ENCODE measurements around the gene METAP1. TPM values are rescaled to one million over a fixed set of nuclear protein-coding genes. Genes with fewer than 3 reads are reported as not detected.

The METAP1 gene
- total and polyA plus RNA-seq, 2 of the 8 experiments (the other 6 are each of a cell fraction or from before 2014, with no cell fraction given) = 50.6 to 85.2 TPM

DNA sequence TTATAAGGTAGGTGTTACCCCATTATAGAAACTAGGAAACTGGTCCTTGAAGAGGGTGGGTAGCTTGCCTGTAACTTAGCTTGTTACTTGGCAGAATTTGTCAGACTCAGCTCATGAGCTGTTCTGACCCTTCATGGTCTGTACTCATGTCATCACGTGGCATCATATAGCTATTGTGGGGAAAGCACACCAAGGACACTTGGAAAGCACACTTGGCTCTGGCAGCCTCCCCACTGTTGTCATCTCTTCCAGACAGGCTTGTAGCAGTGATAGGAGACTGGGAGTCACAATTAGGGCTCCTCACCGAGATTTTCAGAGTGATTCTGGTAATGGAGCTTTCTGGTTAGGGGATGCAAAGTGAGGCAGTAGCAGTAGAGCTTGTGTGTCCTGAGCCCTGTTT, 62.7 kb downstream of the METAP1 start:
- TF ChIP-seq, protein P1, sequence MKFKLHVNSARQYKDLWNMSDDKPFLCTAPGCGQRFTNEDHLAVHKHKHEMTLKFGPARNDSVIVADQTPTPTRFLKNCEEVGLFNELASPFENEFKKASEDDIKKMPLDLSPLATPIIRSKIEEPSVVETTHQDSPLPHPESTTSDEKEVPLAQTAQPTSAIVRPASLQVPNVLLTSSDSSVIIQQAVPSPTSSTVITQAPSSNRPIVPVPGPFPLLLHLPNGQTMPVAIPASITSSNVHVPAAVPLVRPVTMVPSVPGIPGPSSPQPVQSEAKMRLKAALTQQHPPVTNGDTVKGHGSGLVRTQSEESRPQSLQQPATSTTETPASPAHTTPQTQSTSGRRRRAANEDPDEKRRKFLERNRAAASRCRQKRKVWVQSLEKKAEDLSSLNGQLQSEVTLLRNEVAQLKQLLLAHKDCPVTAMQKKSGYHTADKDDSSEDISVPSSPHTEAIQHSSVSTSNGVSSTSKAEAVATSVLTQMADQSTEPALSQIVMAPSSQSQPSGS (IDR thresholded peaks at IDR 0.05; ENCODE audit: low read length) = no peak
- TF ChIP-seq JUND (IDR thresholded peaks at IDR 0.05; ENCODE audit: low read length) = no peak
- TF ChIP-seq POU5F1 (IDR thresholded peaks at IDR 0.05; ENCODE audit: low read depth, low read length) = no peak
- no peak for TF ChIP-seq KDM4A (IDR thresholded peaks at IDR 0.05; ENCODE audit: low read depth, low read length, severe bottlenecking)
- no peak for TF ChIP-seq NRF1 (IDR thresholded peaks at IDR 0.05; ENCODE audit: low read depth, low read length)
- no peak overlapping the region for H2BK5ac ChIP-seq (ENCODE audit: low read depth, low read length)
- CTCF ChIA-PET (ENCODE audit: partially characterized antibody) = interaction anchor here (0.7 to 4.6 kb wide), 6 partner anchors 10 to 242 kb away, joined by 3 to 33 read pairs (median 3); partner anchors contain the start of gene METAP1

More for the DNA sequence above, 62.7 kb downstream of the METAP1 start:
- Histone ChIP-seq H2BK120ac (replicated peaks; ENCODE audit: low read depth, low read length) (no peak overlapping the region), H3K27me3 (replicated peaks in 1 of 4; ENCODE audit: control insufficient read depth in 3 of 4, extremely low read depth in 1 of 4, insufficient read depth in 3 of 4, low read length in 3 of 4) (no peaks in the 10 kb centered on the region), H3K4ac (replicated peaks; ENCODE audit: insufficient read length, low read depth, low read length) (no peak overlapping the region), H2BK12ac (ENCODE audit: low read depth, low read length) (no peak overlapping the region), H3K14ac (ENCODE audit: insufficient read length) (no peak overlapping the region), H3K56ac (replicated peaks; ENCODE audit: insufficient read length, low read depth, low read length) (no peak overlapping the region), H2AK5ac (ENCODE audit: low read depth, low read length) (no peak overlapping the region), H2BK20ac (ENCODE audit: low read length) (no peak overlapping the region), H4K20me1 (replicated peaks in 1 of 2; ENCODE audit: control insufficient read depth in 1 of 2, insufficient read depth in 2 of 2, low read length in 2 of 2) (peaks cover 0 to 4% of the 10 kb centered on the region in 2 experiments), H3K79me1 (ENCODE audit: low read depth, low read length) (no peaks in the 10 kb centered on the region), H3K36me3 (ENCODE audit: control insufficient read depth in 2 of 4, insufficient read depth in 4 of 4, low read length in 3 of 4) (peaks cover 9 to 53% (median 21%) of the 10 kb centered on the region in 4 experiments), H3K4me1 (replicated peaks in 1 of 4; ENCODE audit: control insufficient read depth in 3 of 4, insufficient read depth in 4 of 4, low read length in 3 of 4) (0 out of 7 replicates have a peak, but pooled peaks cover 0 to 1% (median 0%) of the 10 kb centered on the region in 4 experiments), H4K8ac (ENCODE audit: extremely low read depth, insufficient read depth, low read length) (no peak overlapping the region), H3K23me2 (ENCODE audit: low read depth, low read length) (no peaks in the 10 kb centered on the region), H4K91ac (replicated peaks; ENCODE audit: insufficient read length, low read length) (no peak overlapping the region), H2BK15ac (ENCODE audit: low read length) (no peak overlapping the region), H3K27ac (ENCODE audit: low read depth, low read length) (no peak overlapping the region), H3K9ac (replicated peaks in 1 of 4; ENCODE audit: extremely low read depth in 1 of 4, low read depth in 3 of 4, low read length in 3 of 4) (no peak overlapping the region), H3K79me2 (ENCODE audit: control insufficient read depth in 1 of 2, insufficient read depth in 2 of 2, low read length in 2 of 2) (no peaks in the 10 kb centered on the region), H3K4me2 (ENCODE audit: insufficient read depth in 1 of 2, low read depth in 2 of 2, low read length in 2 of 2) (no peak overlapping the region), H3K9me3 (ENCODE audit: insufficient read depth in 2 of 2, low read depth in 1 of 2, low read length in 1 of 2) (no peaks in the 10 kb centered on the region), H4K5ac (ENCODE audit: insufficient read length, low read depth, low read length) (no peak overlapping the region), H2AFZ (ENCODE audit: low read length) (no peak overlapping the region), H3K18ac (ENCODE audit: extremely low read depth, low read length) (no peak overlapping the region), H3K23ac (ENCODE audit: insufficient read length) (no peak overlapping the region), H3K4me3 (ENCODE audit: extremely low read depth in 1 of 4, insufficient read depth in 2 of 4, low read depth in 3 of 4, low read length in 4 of 4) (no peak overlapping the region)
- DNase-seq (ENCODE audit: low read depth in 1 of 2, low spot score in 2 of 2) (no peak), FAIRE-seq (no peak)
- POLR2A ChIA-PET (ENCODE audit: partially characterized antibody) = interaction anchor here (1.2 to 2.3 kb wide), 3 partner anchors 9 to 63 kb away, joined by 4 to 12 read pairs (median 5); partner anchors contain the start of gene METAP1
- 88% methylated on average over 2 of the region's 2 CpGs; no CpG with 5 or more reads in 1 of the 2 experiments for WGBS, 2 experiments (ENCODE audit: extremely low coverage in 1 of 2, insufficient coverage in 1 of 2, insufficient read length in 1 of 2, insufficient replicate concordance in 2 of 2, low coverage in 1 of 2, low lambda C conversion rate in 2 of 2, missing lambda C conversion rate in 1 of 2)
